ENCODE results near the gene HOXA5.

The HOXA5 gene

DNA sequence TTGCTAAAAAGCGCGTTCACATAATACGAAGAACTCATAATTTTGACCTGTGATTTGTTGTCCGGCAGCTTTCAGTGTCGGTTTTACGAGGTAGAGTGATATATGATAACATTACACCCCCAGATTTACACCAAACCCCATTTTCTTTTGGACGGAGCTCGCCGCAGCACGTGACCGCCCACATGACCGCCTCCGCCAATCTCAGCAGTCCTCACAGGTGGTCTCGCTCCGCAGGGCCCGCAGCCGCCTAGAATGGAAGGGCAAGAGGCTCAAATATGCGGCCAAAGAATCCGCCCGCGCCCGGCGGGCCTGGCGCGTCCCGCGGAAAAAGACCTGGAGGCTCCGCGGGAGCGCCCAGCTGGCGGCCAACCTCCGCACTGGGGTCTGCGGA, 13.0 kb upstream of the HOXA5 start, which contains the start of gene HOXA7:
HOXA7 (minus strand) TSS at position 168 of the 391 bp plus-strand sequence; CDS start at position 38, 130 bp downstream.
- H3K36me3 ChIP-seq (ENCODE audit: insufficient read depth, low read length): no peaks in the 10 kb centered on the region
- H3K4me3 ChIP-seq (ENCODE audit: low read length): peak within 1 kb of the TSS; percentile 36
- H3K4me1 ChIP-seq (ENCODE audit: insufficient read depth, low read length): peaks cover 8% of the 10 kb centered on the region
- H3K9me3 ChIP-seq (ENCODE audit: low read length): peaks cover 15% of the 10 kb centered on the region
- H3K27me3 ChIP-seq (ENCODE audit: insufficient read depth, low read length): peaks cover 93% of the 10 kb centered on the region
- H2AFZ ChIP-seq (ENCODE audit: low read depth, low read length): no peak within 1 kb of the TSS

DNA sequence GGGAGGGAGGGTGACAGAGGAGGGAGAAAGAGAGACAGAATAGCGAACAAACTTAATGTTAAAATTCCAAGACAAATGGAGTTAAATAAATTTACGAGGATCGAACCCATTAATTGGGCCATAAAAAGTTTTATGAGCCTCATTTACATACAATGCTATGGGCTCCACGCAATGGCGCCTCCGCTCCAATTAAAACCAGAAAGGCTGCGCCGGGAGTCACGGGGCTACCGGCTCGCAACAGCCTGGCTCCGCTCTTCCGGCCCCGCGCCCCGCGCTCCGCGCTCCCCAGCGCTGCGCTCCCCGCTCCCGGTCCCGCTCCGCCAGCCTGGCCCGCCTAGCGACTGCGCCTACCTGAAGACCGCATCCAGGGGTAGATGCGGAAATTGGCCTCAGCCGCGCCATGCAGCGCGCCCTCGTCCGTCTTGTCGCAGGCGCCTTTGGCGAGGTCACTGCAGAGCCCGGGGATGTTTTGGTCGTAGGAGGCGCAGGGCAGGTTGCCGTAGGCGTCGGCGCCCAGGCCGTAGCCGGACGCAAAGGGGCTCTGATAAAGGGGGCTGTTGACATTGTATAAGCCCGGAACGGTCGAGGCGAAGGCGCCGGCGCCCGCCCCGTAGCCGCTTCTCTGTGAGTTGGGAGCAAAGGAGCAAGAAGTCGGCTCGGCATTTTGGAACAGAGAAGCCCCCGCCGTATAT, 12.5 kb upstream of the HOXA5 start:
- H2AFZ ChIP-seq (ENCODE audit: low read depth, low read length): no peak overlapping the region
- no peaks in the 10 kb centered on the region for H3K36me3 ChIP-seq (ENCODE audit: insufficient read depth, low read length)
- peaks cover 15% of the 10 kb centered on the region for H3K9me3 ChIP-seq (ENCODE audit: low read length)
- peaks cover 95% of the 10 kb centered on the region for H3K27me3 ChIP-seq (ENCODE audit: insufficient read depth, low read length)
- H3K4me3 ChIP-seq (ENCODE audit: low read length): peak overlapping the region; percentile 36
- H3K4me1 ChIP-seq (ENCODE audit: insufficient read depth, low read length): peaks cover 10% of the 10 kb centered on the region

- Histone ChIP-seq H3K9me3 (ENCODE audit: low read length) (peaks cover 15% of the 10 kb centered on the region), H2AFZ (ENCODE audit: low read depth, low read length) (no peak overlapping the region), H3K4me3 (ENCODE audit: low read length) (no peak overlapping the region), H3K27me3 (ENCODE audit: insufficient read depth, low read length) (peaks cover 96% of the 10 kb centered on the region), H3K36me3 (ENCODE audit: insufficient read depth, low read length) (no peaks in the 10 kb centered on the region), H3K4me1 (ENCODE audit: insufficient read depth, low read length) (peaks cover 14% of the 10 kb centered on the region)
These were observed 11.7 kb upstream of the HOXA5 start for GRCh38 chr7:27154901-27155815.

- H3K36me3 ChIP-seq (ENCODE audit: insufficient read depth, low read length): no peaks in the 10 kb centered on the region
- H3K9me3 ChIP-seq (ENCODE audit: low read length): peaks cover 15% of the 10 kb centered on the region
- H3K27me3 ChIP-seq (ENCODE audit: insufficient read depth, low read length): peaks cover 96% of the 10 kb centered on the region
- H2AFZ ChIP-seq (ENCODE audit: low read depth, low read length): no peak overlapping the region
- no peak overlapping the region for H3K4me3 ChIP-seq (ENCODE audit: low read length)
- peaks cover 14% of the 10 kb centered on the region for H3K4me1 ChIP-seq (ENCODE audit: insufficient read depth, low read length)
These were observed 10.9 kb upstream of the HOXA5 start for GRCh38 chr7:27154369-27154768.

GRCh38 chr7:27153526-27153925, 10.0 kb upstream of the HOXA5 start:
- H3K9me3 ChIP-seq (ENCODE audit: low read length): peaks cover 8% of the 10 kb centered on the region
- H3K4me1 ChIP-seq (ENCODE audit: insufficient read depth, low read length): peaks cover 14% of the 10 kb centered on the region
- H3K4me3 ChIP-seq (ENCODE audit: low read length): no peak overlapping the region
- peaks cover 96% of the 10 kb centered on the region for H3K27me3 ChIP-seq (ENCODE audit: insufficient read depth, low read length)
- no peaks in the 10 kb centered on the region for H3K36me3 ChIP-seq (ENCODE audit: insufficient read depth, low read length)
- no peak overlapping the region for H2AFZ ChIP-seq (ENCODE audit: low read depth, low read length)

DNA sequence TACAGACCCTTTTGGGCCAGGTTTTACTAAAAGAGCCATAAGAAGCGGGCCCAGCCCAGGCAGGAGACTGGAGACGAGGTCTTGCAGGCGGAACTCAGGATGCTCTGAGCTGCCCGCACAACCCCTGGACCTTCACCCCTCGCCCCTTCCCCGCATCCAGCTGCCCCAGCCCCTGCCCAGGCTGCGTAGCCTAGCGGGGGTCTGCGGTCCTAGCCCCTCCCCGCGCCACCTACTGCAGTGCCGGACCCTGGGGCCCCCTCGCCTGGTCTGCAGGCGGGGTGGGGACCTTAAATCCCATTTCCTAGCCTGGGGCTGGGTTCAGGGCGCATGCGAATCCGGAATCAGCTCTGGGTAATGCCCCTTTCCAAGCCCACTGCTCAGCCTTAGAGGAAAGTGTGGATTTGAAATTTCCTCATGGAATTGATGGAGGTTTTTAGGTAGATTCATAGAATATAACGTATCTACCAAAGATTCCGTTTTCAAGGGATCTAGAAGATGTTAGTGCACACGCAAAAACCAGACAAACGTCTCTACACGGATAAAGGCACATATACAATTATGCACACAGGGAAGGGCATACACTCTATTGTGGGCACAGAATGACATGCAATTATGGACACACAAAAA, 9.4 kb upstream of the HOXA5 start:
- H3K4me1 ChIP-seq (ENCODE audit: insufficient read depth, low read length): peaks cover 14% of the 10 kb centered on the region
- peaks cover 96% of the 10 kb centered on the region for H3K27me3 ChIP-seq (ENCODE audit: insufficient read depth, low read length)
- H3K36me3 ChIP-seq (ENCODE audit: insufficient read depth, low read length): no peaks in the 10 kb centered on the region
- H2AFZ ChIP-seq (ENCODE audit: low read depth, low read length): no peak overlapping the region
- no peak overlapping the region for H3K4me3 ChIP-seq (ENCODE audit: low read length)
- H3K9me3 ChIP-seq (ENCODE audit: low read length): peaks cover 5% of the 10 kb centered on the region

DNA sequence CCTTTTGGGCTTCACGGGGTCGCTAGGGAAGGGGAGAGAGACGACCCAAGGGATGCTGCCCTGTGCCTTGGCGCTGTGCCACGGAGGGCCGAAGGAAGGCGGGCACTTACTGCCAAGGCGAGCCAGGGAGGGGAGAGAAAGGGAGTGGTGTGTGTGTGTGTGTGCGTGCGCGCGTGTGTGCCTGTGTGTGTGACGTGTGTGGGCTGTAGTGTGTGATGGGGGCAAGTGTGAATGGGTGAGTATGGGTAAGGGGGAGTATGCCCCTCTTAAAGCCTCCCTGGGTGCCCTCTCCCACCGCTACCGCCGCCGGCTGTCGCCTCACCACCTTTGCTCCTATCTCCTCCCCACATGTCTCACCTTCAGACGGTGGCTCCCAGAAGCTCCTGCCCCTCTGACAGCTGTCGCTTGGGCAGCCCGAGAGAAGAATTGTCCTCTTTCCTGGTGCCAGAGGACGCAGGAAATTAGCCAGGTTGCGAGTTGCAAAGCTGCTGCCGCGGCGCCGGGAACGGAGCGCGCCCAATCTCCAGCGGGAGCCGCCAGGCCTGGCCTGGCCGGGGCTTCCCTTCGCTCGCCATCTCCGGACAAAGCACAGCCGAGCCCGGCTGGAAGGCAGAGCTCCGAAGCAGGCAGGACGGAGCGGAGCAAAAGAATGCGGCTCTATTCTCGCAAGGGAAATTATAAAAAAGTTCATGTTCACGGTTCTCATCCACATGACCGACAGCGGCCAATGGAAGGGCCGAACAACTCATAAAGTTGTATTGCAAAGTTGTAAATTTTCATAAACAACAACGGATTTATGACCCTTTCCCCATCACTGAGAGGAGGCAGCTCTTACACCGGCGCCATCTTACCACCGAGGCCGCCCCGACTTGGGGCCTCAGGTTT, 8.7 kb upstream of the HOXA5 start, which contains the start of gene HOXA3:
HOXA3 (minus strand) TSS at position 653 of the 885 bp plus-strand sequence. CDS start 41,943 bp downstream, outside the sequence.
- Histone ChIP-seq H3K9me3 (ENCODE audit: low read length) (peaks cover 5% of the 10 kb centered on the region), H2AFZ (ENCODE audit: low read depth, low read length) (peak within 1 kb of the TSS; percentile 34), H3K4me1 (ENCODE audit: insufficient read depth, low read length) (peaks cover 14% of the 10 kb centered on the region), H3K4me3 (ENCODE audit: low read length) (peak within 1 kb of the TSS; percentile 43), H3K36me3 (ENCODE audit: insufficient read depth, low read length) (no peaks in the 10 kb centered on the region), H3K27me3 (ENCODE audit: insufficient read depth, low read length) (peaks cover 95% of the 10 kb centered on the region)

DNA sequence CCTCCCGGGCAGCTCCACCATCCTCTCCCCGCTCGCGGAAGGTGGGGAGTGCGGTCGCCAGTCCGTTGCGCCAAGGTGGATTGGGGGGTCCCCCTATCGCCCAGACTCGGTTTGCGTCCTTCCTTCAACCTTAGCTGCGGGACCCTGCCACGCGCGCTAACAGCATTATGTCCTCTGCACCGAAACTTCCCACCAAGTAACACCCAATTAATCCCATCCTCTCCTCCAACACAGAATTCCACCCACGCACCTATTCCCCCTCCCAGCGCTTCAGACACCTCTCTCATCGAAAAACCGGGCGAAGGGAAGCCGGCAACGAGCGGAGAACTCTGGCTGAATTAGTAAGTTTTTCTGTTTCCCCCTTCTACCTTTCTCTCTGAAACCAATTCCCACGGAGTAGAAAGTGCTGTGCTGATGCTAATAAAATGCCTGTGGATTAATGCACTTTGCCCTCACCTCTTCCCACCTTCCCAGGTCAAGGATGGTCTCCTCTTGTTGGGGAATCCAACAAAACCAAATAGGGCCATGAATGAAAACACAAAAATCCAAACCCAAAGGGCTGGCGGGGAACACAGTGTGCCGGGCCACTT, 8.0 kb upstream of the HOXA5 start:
- Histone ChIP-seq H3K4me3 (ENCODE audit: low read length) (peak overlapping the region; percentile 43), H3K4me1 (ENCODE audit: insufficient read depth, low read length) (peaks cover 14% of the 10 kb centered on the region), H3K27me3 (ENCODE audit: insufficient read depth, low read length) (peaks cover 96% of the 10 kb centered on the region), H2AFZ (ENCODE audit: low read depth, low read length) (peak overlapping the region; percentile 34), H3K36me3 (ENCODE audit: insufficient read depth, low read length) (no peaks in the 10 kb centered on the region), H3K9me3 (ENCODE audit: low read length) (peaks cover 8% of the 10 kb centered on the region)

- H3K9me3 ChIP-seq (ENCODE audit: low read length): peaks cover 8% of the 10 kb centered on the region
- peaks cover 10% of the 10 kb centered on the region for H3K4me1 ChIP-seq (ENCODE audit: insufficient read depth, low read length)
- peak overlapping the region; percentile 43 for H3K4me3 ChIP-seq (ENCODE audit: low read length)
- H3K27me3 ChIP-seq (ENCODE audit: insufficient read depth, low read length): peaks cover 96% of the 10 kb centered on the region
- no peaks in the 10 kb centered on the region for H3K36me3 ChIP-seq (ENCODE audit: insufficient read depth, low read length)
- peak overlapping the region; percentile 34 for H2AFZ ChIP-seq (ENCODE audit: low read depth, low read length)
These were observed 7.3 kb upstream of the HOXA5 start for GRCh38 chr7:27150568-27151340.

- Histone ChIP-seq H3K27me3 (ENCODE audit: insufficient read depth, low read length) (peaks cover 96% of the 10 kb centered on the region), H3K4me1 (ENCODE audit: insufficient read depth, low read length) (peaks cover 10% of the 10 kb centered on the region), H3K9me3 (ENCODE audit: low read length) (peaks cover 8% of the 10 kb centered on the region), H3K4me3 (ENCODE audit: low read length) (peak overlapping the region; percentile 43), H2AFZ (ENCODE audit: low read depth, low read length) (no peak overlapping the region), H3K36me3 (ENCODE audit: insufficient read depth, low read length) (no peaks in the 10 kb centered on the region)
These were observed 6.5 kb upstream of the HOXA5 start for GRCh38 chr7:27149842-27150567.
